SK-N-SH (cell line): ENCODE data around the gene CEP78. TPM values are rescaled to one million over a fixed set of nuclear protein-coding genes. Genes with fewer than 3 reads are reported as not detected.

Experiments used
- CTCF ChIA-PET: fragments of 300-600, 350-600 bp; formaldehyde crosslinking; extraction: SDS; loops from one replicate; lab custom pipeline; 2021; lab: Yijun Ruan, JAX
- POLR2A ChIA-PET: fragments of 350-600 bp; sonication (Branson Sonifier 250); formaldehyde crosslinking; extraction: SDS; loops from one replicate; lab custom pipeline; 2020; ENCODE audit warnings: antibody characterized with exemption, inconsistent platforms; lab: Yijun Ruan, JAX
- DNase-seq: peaks from one replicate; pipeline ENCODE4 v3.0.0; 2012
- H2AFZ ChIP-seq: fragments of 200-600 bp; sonication (generic); 2 replicates; pipeline ENCODE4 v1.8.1; 2016; ENCODE audit warnings: antibody characterized with exemption, mild to moderate bottlenecking, low read depth
- H3F3A ChIP-seq: fragments of 200-600 bp; sonication (generic); replicated peaks from 2 replicates; pipeline ENCODE3; 2016; ENCODE audit warnings: antibody characterized with exemption, mild to moderate bottlenecking; ENCODE audit not compliant: insufficient read depth
- H3K27ac ChIP-seq, 2 experiments: fragments of 200-500 bp in 1 of 2; fragments of 200-600 bp in 1 of 2; sonication (Bioruptor generic) in 1 of 2; sonication (generic), shearing (Covaris generic) in 1 of 2; 2 replicates each; pipeline versions ENCODE4 v1.5.1 to v1.6.1; 2014 to 2016; ENCODE audit warnings: low read depth in 2 of 2, inconsistent platforms in 1 of 2, low read length in 1 of 2, mild to moderate bottlenecking in 1 of 2, mixed read lengths in 1 of 2
- H3K27me3 ChIP-seq: fragments of 200-600 bp; sonication (generic), shearing (Covaris generic); 2 replicates; pipeline ENCODE4 v1.6.1; 2016; ENCODE audit warnings: mixed run types; ENCODE audit not compliant: insufficient read depth
- H3K36me3 ChIP-seq, 2 experiments: fragments of 200-500 bp in 1 of 2; fragments of 200-600 bp in 1 of 2; sonication (Bioruptor generic) in 1 of 2; sonication (generic) in 1 of 2; replicated peaks in 1 of 2; 2 replicates each; pipeline versions ENCODE3 to v1.5.1; 2014 to 2016; ENCODE audit warnings: low read length in 1 of 2, mild to moderate bottlenecking in 1 of 2; ENCODE audit not compliant: insufficient read depth in 2 of 2, control insufficient read depth in 1 of 2
- H3K4me1 ChIP-seq, 2 experiments: fragments of 200-500 bp in 1 of 2; fragments of 200-600 bp in 1 of 2; sonication (Bioruptor generic) in 1 of 2; sonication (generic), shearing (Covaris generic) in 1 of 2; 2 replicates each; pipeline versions ENCODE4 v1.5.1 to v1.6.1; 2014 to 2016; ENCODE audit warnings: low read depth in 1 of 2, low read length in 1 of 2, mixed run types in 1 of 2; ENCODE audit not compliant: insufficient read depth in 2 of 2, control insufficient read depth in 1 of 2
- H3K4me2 ChIP-seq: fragments of 200-600 bp; sonication (generic), shearing (Covaris generic); 2 replicates; pipeline ENCODE4 v1.6.1; 2017; ENCODE audit warnings: mixed run types
- H3K4me3 ChIP-seq, 2 experiments: fragments of 200-500 bp in 1 of 2; fragments of 200-600 bp in 1 of 2; sonication (Bioruptor generic) in 1 of 2; sonication (generic), shearing (Covaris generic) in 1 of 2; 2 replicates each; pipeline versions ENCODE4 v1.5.1 to v1.8.1; 2014 to 2016; ENCODE audit warnings: low read depth in 2 of 2, inconsistent platforms in 1 of 2, low read length in 1 of 2, mild to moderate bottlenecking in 1 of 2, mixed read lengths in 1 of 2, moderate library complexity in 1 of 2
- H3K79me2 ChIP-seq: fragments of 200-600 bp; sonication (generic); 2 replicates; pipeline ENCODE4 v1.8.1; 2017; ENCODE audit warnings: mild to moderate bottlenecking; ENCODE audit not compliant: insufficient read depth
- H3K9ac ChIP-seq: fragments of 200-600 bp; sonication (generic); 2 replicates; pipeline ENCODE4 v1.6.1; 2017; ENCODE audit warnings: mixed run types
- H3K9me2 ChIP-seq: fragments of 200-600 bp; sonication (generic); 2 replicates; pipeline ENCODE4 v1.6.1; 2017; ENCODE audit warnings: mixed run types
- H3K9me3 ChIP-seq: fragments of 200-600 bp; sonication (generic); 2 replicates; pipeline ENCODE4 v1.6.1; 2017; ENCODE audit warnings: mixed run types, mild to moderate bottlenecking, moderate library complexity
- H4K20me1 ChIP-seq: fragments of 200-600 bp; sonication (generic); 2 replicates; pipeline ENCODE4 v1.6.1; 2017; ENCODE audit warnings: mild to moderate bottlenecking, mixed run types; ENCODE audit not compliant: insufficient read depth
- ELF1 ChIP-seq: IDR thresholded peaks from 2 replicates; pipeline ENCODE4 v1.4.0; 2012
- EP300 ChIP-seq, 2 experiments: IDR thresholded peaks; 2 replicates each; pipeline versions ENCODE4 v1.4.0 to v1.6.1; 2012; ENCODE audit warnings: borderline replicate concordance in 1 of 2, low read depth in 1 of 2, low read length in 1 of 2
- EZH2phosphoT487 ChIP-seq: fragments of 200-600 bp; sonication (generic); IDR thresholded peaks from 2 replicates; pipeline ENCODE4 v1.6.1; 2017; ENCODE audit warnings: low read depth, mixed run types, mild to moderate bottlenecking, antibody characterized with exemption, moderate library complexity, borderline replicate concordance
- FOSL2 ChIP-seq: IDR thresholded peaks from 2 replicates; pipeline ENCODE4 v1.4.0; 2012; ENCODE audit warnings: low read depth, mild to moderate bottlenecking, moderate library complexity, borderline replicate concordance
- FOXJ3 ChIP-seq: sonication (generic); formaldehyde crosslinking; IDR thresholded peaks from 2 replicates; pipeline ENCODE4 v1.5.1; 2020; ENCODE audit warnings: mild to moderate bottlenecking, missing genetic modification reagents
- GABPA ChIP-seq: IDR thresholded peaks from 2 replicates; pipeline ENCODE4 v1.4.0; 2012; ENCODE audit warnings: low read depth, mild to moderate bottlenecking
- MEF2A ChIP-seq: IDR thresholded peaks from 2 replicates; pipeline ENCODE4 v1.4.0; 2012; ENCODE audit warnings: low read depth, borderline replicate concordance
- NRF1 ChIP-seq: IDR thresholded peaks from 2 replicates; pipeline ENCODE4 v1.6.1; 2012; ENCODE audit warnings: low read depth, mild to moderate bottlenecking, low read length
- RAD21 ChIP-seq: IDR thresholded peaks from 2 replicates; pipeline ENCODE4 v1.6.1; 2012; ENCODE audit warnings: mild to moderate bottlenecking, low read length
- RCOR1 ChIP-seq: fragments of 150-350 bp; IDR thresholded peaks from 2 replicates; pipeline ENCODE4 v1.6.1; 2017; ENCODE audit warnings: antibody characterized with exemption, low read length
- RFX5 ChIP-seq: IDR thresholded peaks from 2 replicates; pipeline ENCODE4 v1.6.1; 2012; ENCODE audit warnings: mild to moderate bottlenecking, improper control_type of control experiment, low read length
- SIN3A ChIP-seq: IDR thresholded peaks from 2 replicates; pipeline ENCODE4 v1.6.1; 2012; ENCODE audit warnings: low read depth, mild to moderate bottlenecking, low read length, moderate library complexity, borderline replicate concordance
- SMC3 ChIP-seq: IDR thresholded peaks from 2 replicates; pipeline ENCODE4 v1.6.1; 2012; ENCODE audit warnings: low read depth, low read length, improper control_type of control experiment
- TAF1 ChIP-seq: IDR thresholded peaks from 2 replicates; pipeline ENCODE4 v1.6.1; 2012; ENCODE audit warnings: low read depth, mild to moderate bottlenecking, low read length, moderate library complexity, borderline replicate concordance
- TEAD4 ChIP-seq: IDR thresholded peaks from 2 replicates; pipeline ENCODE4 v1.4.0; 2012; ENCODE audit warnings: mild to moderate bottlenecking, borderline replicate concordance; ENCODE audit not compliant: insufficient read depth
- USF1 ChIP-seq: IDR thresholded peaks from 2 replicates; pipeline ENCODE4 v1.4.0; 2012; ENCODE audit warnings: low read depth, borderline replicate concordance
- ZBTB33 ChIP-seq: IDR thresholded peaks from 2 replicates; pipeline ENCODE4 v1.4.0; 2012; ENCODE audit warnings: low read depth, borderline replicate concordance
- WGBS: methylation state at CpG from one replicate; pipeline ENCODE4 v1.1.6; 2017; ENCODE audit warnings: low lambda C conversion rate; 5-methylcytosine and 5-hydroxymethylcytosine counted together
- polyA plus RNA-seq, 3 experiments: library from polyadenylated mRNA; depleted of rRNA; stranded (reverse); fragments of >200 nt; gene quantifications; 2 replicates each; pipeline ENCODE4 v1.2.3, GENCODE V29; 2012
- TF ChIP-seq, protein P1 (sequence below): IDR thresholded peaks from 2 replicates; pipeline ENCODE4 v1.6.1; 2012; ENCODE audit warnings: mild to moderate bottlenecking, low read depth, low read length, moderate library complexity

The CEP78 gene
- polyA plus RNA-seq, 1 of the 3 experiments (the other 2 are of a cell fraction) = 6.2 TPM

- TF ChIP-seq EP300 (IDR thresholded peaks at IDR 0.05; ENCODE audit: borderline replicate concordance in 1 of 2, low read depth in 1 of 2, low read length in 1 of 2) (no peak), FOSL2 (no peak), FOXJ3 (no peak), TEAD4 (no peak), RAD21 (no peak), MEF2A (no peak), EZH2phosphoT487 (no peak)
- TF ChIP-seq, all 33 proteins: peak for 8
Observed at GRCh38 chr9:78235762-78236550, at the start of gene CEP78 (continued).

GRCh38 chr9:78187763-78188484, 48.0 kb upstream of the CEP78 start:
- Histone ChIP-seq H4K20me1 (no peaks in the 10 kb centered on the region), H3F3A (no peaks in the 10 kb centered on the region), H3K79me2 (no peaks in the 10 kb centered on the region), H3K27ac (no peak overlapping the region), H3K4me1 (no peaks in the 10 kb centered on the region), H2AFZ (no peak overlapping the region), H3K36me3 (no peaks in the 10 kb centered on the region), H3K9me2 (no peaks in the 10 kb centered on the region), H3K27me3 (no peaks in the 10 kb centered on the region), H3K4me3 (no peak overlapping the region), H3K4me2 (no peak overlapping the region), H3K9me3 (no peaks in the 10 kb centered on the region), H3K9ac (no peak overlapping the region)
- ChIA-PET POLR2A (no interaction called here), CTCF (no interaction called here)
- DNase-seq = no peak
- 64% methylated on average over 5 of the region's 5 CpGs for WGBS
- TF ChIP-seq, protein P1, sequence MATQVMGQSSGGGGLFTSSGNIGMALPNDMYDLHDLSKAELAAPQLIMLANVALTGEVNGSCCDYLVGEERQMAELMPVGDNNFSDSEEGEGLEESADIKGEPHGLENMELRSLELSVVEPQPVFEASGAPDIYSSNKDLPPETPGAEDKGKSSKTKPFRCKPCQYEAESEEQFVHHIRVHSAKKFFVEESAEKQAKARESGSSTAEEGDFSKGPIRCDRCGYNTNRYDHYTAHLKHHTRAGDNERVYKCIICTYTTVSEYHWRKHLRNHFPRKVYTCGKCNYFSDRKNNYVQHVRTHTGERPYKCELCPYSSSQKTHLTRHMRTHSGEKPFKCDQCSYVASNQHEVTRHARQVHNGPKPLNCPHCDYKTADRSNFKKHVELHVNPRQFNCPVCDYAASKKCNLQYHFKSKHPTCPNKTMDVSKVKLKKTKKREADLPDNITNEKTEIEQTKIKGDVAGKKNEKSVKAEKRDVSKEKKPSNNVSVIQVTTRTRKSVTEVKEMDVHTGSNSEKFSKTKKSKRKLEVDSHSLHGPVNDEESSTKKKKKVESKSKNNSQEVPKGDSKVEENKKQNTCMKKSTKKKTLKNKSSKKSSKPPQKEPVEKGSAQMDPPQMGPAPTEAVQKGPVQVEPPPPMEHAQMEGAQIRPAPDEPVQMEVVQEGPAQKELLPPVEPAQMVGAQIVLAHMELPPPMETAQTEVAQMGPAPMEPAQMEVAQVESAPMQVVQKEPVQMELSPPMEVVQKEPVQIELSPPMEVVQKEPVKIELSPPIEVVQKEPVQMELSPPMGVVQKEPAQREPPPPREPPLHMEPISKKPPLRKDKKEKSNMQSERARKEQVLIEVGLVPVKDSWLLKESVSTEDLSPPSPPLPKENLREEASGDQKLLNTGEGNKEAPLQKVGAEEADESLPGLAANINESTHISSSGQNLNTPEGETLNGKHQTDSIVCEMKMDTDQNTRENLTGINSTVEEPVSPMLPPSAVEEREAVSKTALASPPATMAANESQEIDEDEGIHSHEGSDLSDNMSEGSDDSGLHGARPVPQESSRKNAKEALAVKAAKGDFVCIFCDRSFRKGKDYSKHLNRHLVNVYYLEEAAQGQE = no peak
- TF ChIP-seq FOSL2 = no peak
- TF ChIP-seq ZBTB33 = no peak
- no peak for TF ChIP-seq RCOR1
- no peak for TF ChIP-seq SIN3A
- no peak for TF ChIP-seq GABPA
- no peak for TF ChIP-seq TEAD4
- TF ChIP-seq ELF1 = no peak
- no peak for TF ChIP-seq TAF1
- no peak for TF ChIP-seq NRF1
- TF ChIP-seq EZH2phosphoT487 = no peak
- TF ChIP-seq FOXJ3 = no peak
- TF ChIP-seq USF1 = no peak
- no peak for TF ChIP-seq RFX5
- TF ChIP-seq SMC3 = no peak
